Measurements from ENCODE around the gene MRAP2.
"Not testable (repeated sequence)": the region's sequence is repeated elsewhere in the genome, so short reads cannot be mapped to it uniquely, and the experiment has no call there.

MRAP2 gene

GRCh38 chr6:84028350-84028749 is 5.2 kb upstream of the MRAP2 start:
- in situ Hi-C loops (cut with HindIII; ENCODE audit: low sequenced_read_pairs), result no loop called here

- in situ Hi-C loops (cut with HindIII; ENCODE audit: low sequenced_read_pairs), result not testable (repeated sequence)
These were observed 1.6 kb upstream of the MRAP2 start for GRCh38 chr6:84032000-84032399.

- in situ Hi-C loops (cut with HindIII; ENCODE audit: low sequenced_read_pairs), result no loop called here
These were observed 1.9 kb downstream of the MRAP2 start for GRCh38 chr6:84035484-84035883.

- in situ Hi-C loops (cut with HindIII; ENCODE audit: low sequenced_read_pairs), result no loop called here
These were observed 4.0 kb downstream of the MRAP2 start for GRCh38 chr6:84037425-84038089.

- in situ Hi-C loops (cut with HindIII; ENCODE audit: low sequenced_read_pairs), result no loop called here
These were observed 9.0 kb downstream of the MRAP2 start for GRCh38 chr6:84042603-84043002.

- in situ Hi-C loops (cut with HindIII; ENCODE audit: low sequenced_read_pairs), result no loop called here
These were observed 10.0 kb downstream of the MRAP2 start for GRCh38 chr6:84043555-84043954.

- in situ Hi-C loops (cut with HindIII; ENCODE audit: low sequenced_read_pairs), result no loop called here
These were observed 13.2 kb downstream of the MRAP2 start for GRCh38 chr6:84046755-84047154.

- in situ Hi-C loops (cut with HindIII; ENCODE audit: low sequenced_read_pairs), result no loop called here
These were observed 15.0 kb downstream of the MRAP2 start for GRCh38 chr6:84048588-84048987.

- in situ Hi-C loops (cut with HindIII; ENCODE audit: low sequenced_read_pairs), result no loop called here
These were observed 16.8 kb downstream of the MRAP2 start for GRCh38 chr6:84050408-84050807.

- in situ Hi-C loops (cut with HindIII; ENCODE audit: low sequenced_read_pairs), result no loop called here
These were observed 18.8 kb downstream of the MRAP2 start for GRCh38 chr6:84052204-84052882.

- in situ Hi-C loops (cut with HindIII; ENCODE audit: low sequenced_read_pairs), result no loop called here
These were observed 19.3 kb downstream of the MRAP2 start for GRCh38 chr6:84052883-84053241.

GRCh38 chr6:84055647-84056046 is 22.1 kb downstream of the MRAP2 start:
- in situ Hi-C loops (cut with HindIII; ENCODE audit: low sequenced_read_pairs), result no loop called here

GRCh38 chr6:84057908-84058307 is 24.3 kb downstream of the MRAP2 start:
- in situ Hi-C loops (cut with HindIII; ENCODE audit: low sequenced_read_pairs), result no loop called here

GRCh38 chr6:84059082-84059481 is 25.5 kb downstream of the MRAP2 start:
- in situ Hi-C loops (cut with HindIII; ENCODE audit: low sequenced_read_pairs), result no loop called here

GRCh38 chr6:84061174-84061573 is 27.6 kb downstream of the MRAP2 start:
- in situ Hi-C loops (cut with HindIII; ENCODE audit: low sequenced_read_pairs), result no loop called here

- in situ Hi-C loops (cut with HindIII; ENCODE audit: low sequenced_read_pairs), result no loop called here
These were observed 28.2 kb downstream of the MRAP2 start for GRCh38 chr6:84061613-84062398.

GRCh38 chr6:84062519-84063154 is 29.1 kb downstream of the MRAP2 start:
- in situ Hi-C loops (cut with HindIII; ENCODE audit: low sequenced_read_pairs), result no loop called here

- in situ Hi-C loops (cut with HindIII; ENCODE audit: low sequenced_read_pairs), result no loop called here
These were observed 32.2 kb downstream of the MRAP2 start for GRCh38 chr6:84065693-84066290.

- in situ Hi-C loops (cut with HindIII; ENCODE audit: low sequenced_read_pairs), result no loop called here
These were observed 33.0 kb downstream of the MRAP2 start for GRCh38 chr6:84066536-84066935.

GRCh38 chr6:84068873-84069272 is 35.3 kb downstream of the MRAP2 start:
- in situ Hi-C loops (cut with HindIII; ENCODE audit: low sequenced_read_pairs), result not testable (repeated sequence)

- in situ Hi-C loops (cut with HindIII; ENCODE audit: low sequenced_read_pairs), result no loop called here
These were observed 38.9 kb downstream of the MRAP2 start for GRCh38 chr6:84072442-84072997.
